Suprapubic skin (tissue), 4 donors: ENCODE results near the gene TTC36. TPM values are rescaled to one million over a fixed set of nuclear protein-coding genes. Genes with fewer than 3 reads are reported as not detected.
A peak's percentile ranks its signal among the peaks of the same experiment; 100 is the strongest.

Experiments
- DNase-seq, 2 donors: peaks; one replicate each; pipeline ENCODE4 v3.0.0-alpha.2; 2019; ENCODE audit warnings: low spot score in 2 of 2
- H3K27ac ChIP-seq: fragments of 200-600 bp; sonication (generic); one replicate; pipeline ENCODE4 v1.5.1; 2019
- H3K27me3 ChIP-seq: fragments of 200-600 bp; sonication (generic); one replicate; pipeline ENCODE4 v1.5.1; 2019
- H3K36me3 ChIP-seq: fragments of 200-600 bp; sonication (generic); one replicate; pipeline ENCODE4 v1.5.1; 2019
- H3K4me1 ChIP-seq: fragments of 200-600 bp; sonication (generic); one replicate; pipeline ENCODE4 v1.5.1; 2019
- H3K4me3 ChIP-seq: fragments of 200-600 bp; sonication (generic); one replicate; pipeline ENCODE4 v1.5.1; 2019; ENCODE audit warnings: mild to moderate bottlenecking
- H3K9me3 ChIP-seq: fragments of 200-600 bp; sonication (generic); one replicate; pipeline ENCODE4 v1.5.1; 2019
- EP300 ChIP-seq: sonication (generic); formaldehyde crosslinking; IDR thresholded peaks from one replicate; pipeline ENCODE4 v1.6.1; 2017; ENCODE audit warnings: antibody characterized with exemption
- POLR2A ChIP-seq, 2 donors: fragments of 450-650 bp; IDR thresholded peaks; one replicate each; pipeline ENCODE4 v1.6.1; 2017; ENCODE audit warnings: antibody characterized with exemption in 2 of 2, mild to moderate bottlenecking in 2 of 2, moderate library complexity in 2 of 2
- POLR2AphosphoS5 ChIP-seq, 3 donors: sonication (generic); formaldehyde crosslinking; IDR thresholded peaks; one replicate each; pipeline ENCODE4 v1.6.1; 2017; ENCODE audit warnings: antibody characterized with exemption in 3 of 3
- WGBS: methylation state at CpG from one replicate; pipeline ENCODE4 v1.1.5; 2018; 5-methylcytosine and 5-hydroxymethylcytosine counted together
- total RNA-seq, 4 donors: library from RNA; depleted of rRNA; stranded (reverse); fragments of >200 nt; gene quantifications; one replicate each; pipeline ENCODE4 v1.1.0, GENCODE V29; 2016
- TF ChIP-seq, protein P1 (sequence below), 2 donors: fragments of 200-600 bp in 1 of 2; fragments of 450-650 bp in 1 of 2; sonication (generic) in 1 of 2; IDR thresholded peaks; one replicate each; pipeline ENCODE4 v1.5.1; 2016 to 2019; ENCODE audit warnings: antibody characterized with exemption in 2 of 2, mild to moderate bottlenecking in 1 of 2, moderate library complexity in 1 of 2

The TTC36 gene
- total RNA-seq, 4 donors from 2014 or later, result 3.0 TPM; not detected in 3

DNA sequence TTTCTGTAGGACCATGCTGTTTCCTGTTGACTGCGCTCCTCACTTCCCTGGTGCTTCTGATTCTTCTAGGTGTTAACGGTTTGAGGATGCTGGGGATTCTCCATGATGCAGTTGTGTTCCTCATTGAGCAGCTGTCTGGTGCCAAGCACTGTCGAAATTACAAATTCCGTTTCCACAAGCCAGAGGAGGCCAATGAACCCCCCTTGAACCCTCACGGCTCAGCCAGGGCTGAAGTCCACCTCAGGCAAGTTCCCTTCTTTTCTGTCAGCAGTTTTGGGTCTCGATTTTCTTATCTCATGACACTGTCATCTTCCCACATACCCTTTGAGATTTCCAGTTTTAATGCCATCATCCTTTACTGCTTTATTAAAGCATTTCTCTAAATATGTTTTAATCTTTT, 7.7 kb upstream of the TTC36 start:
- DNase-seq, result no peak

DNA sequence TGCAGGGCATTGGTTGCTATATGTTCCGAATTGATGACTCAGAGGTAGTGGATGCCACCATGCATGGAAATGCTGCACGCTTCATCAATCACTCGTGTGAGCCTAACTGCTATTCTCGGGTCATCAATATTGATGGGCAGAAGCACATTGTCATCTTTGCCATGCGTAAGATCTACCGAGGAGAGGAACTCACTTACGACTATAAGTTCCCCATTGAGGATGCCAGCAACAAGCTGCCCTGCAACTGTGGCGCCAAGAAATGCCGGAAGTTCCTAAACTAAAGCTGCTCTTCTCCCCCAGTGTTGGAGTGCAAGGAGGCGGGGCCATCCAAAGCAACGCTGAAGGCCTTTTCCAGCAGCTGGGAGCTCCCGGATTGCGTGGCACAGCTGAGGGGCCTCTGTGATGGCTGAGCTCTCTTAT, 5.4 kb upstream of the TTC36 start:
- TF ChIP-seq POLR2AphosphoS5 (IDR thresholded peaks at IDR 0.05) (no peak), EP300 (no peak), POLR2A (IDR thresholded peaks at IDR 0.05) (no peak)
- TF ChIP-seq, protein P1, sequence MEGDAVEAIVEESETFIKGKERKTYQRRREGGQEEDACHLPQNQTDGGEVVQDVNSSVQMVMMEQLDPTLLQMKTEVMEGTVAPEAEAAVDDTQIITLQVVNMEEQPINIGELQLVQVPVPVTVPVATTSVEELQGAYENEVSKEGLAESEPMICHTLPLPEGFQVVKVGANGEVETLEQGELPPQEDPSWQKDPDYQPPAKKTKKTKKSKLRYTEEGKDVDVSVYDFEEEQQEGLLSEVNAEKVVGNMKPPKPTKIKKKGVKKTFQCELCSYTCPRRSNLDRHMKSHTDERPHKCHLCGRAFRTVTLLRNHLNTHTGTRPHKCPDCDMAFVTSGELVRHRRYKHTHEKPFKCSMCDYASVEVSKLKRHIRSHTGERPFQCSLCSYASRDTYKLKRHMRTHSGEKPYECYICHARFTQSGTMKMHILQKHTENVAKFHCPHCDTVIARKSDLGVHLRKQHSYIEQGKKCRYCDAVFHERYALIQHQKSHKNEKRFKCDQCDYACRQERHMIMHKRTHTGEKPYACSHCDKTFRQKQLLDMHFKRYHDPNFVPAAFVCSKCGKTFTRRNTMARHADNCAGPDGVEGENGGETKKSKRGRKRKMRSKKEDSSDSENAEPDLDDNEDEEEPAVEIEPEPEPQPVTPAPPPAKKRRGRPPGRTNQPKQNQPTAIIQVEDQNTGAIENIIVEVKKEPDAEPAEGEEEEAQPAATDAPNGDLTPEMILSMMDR (IDR thresholded peaks at IDR 0.05), result no peak
- H3K4me3 ChIP-seq, result no peak overlapping the region
- H3K27ac ChIP-seq, result no peak overlapping the region
- no peaks in the 10 kb centered on the region for H3K27me3 ChIP-seq
- no peak for DNase-seq
- H3K9me3 ChIP-seq, result no peaks in the 10 kb centered on the region
- peaks cover 66% of the 10 kb centered on the region for H3K36me3 ChIP-seq
- peaks cover 13% of the 10 kb centered on the region for H3K4me1 ChIP-seq
- 72% methylated on average over 13 of the region's 13 CpGs for WGBS

More for the DNA sequence above, 7.7 kb upstream of the TTC36 start:
- no peaks in the 10 kb centered on the region for H3K27me3 ChIP-seq
- no peak overlapping the region for H3K4me3 ChIP-seq
- peaks cover 8% of the 10 kb centered on the region for H3K4me1 ChIP-seq
- 88% methylated on average over 6 of the region's 6 CpGs for WGBS
- TF ChIP-seq, protein P1 (IDR thresholded peaks at IDR 0.05), result no peak
- no peak for TF ChIP-seq EP300
- TF ChIP-seq POLR2AphosphoS5 (IDR thresholded peaks at IDR 0.05), result no peak
- no peak for TF ChIP-seq POLR2A (IDR thresholded peaks at IDR 0.05)
- H3K36me3 ChIP-seq, result peaks cover 84% of the 10 kb centered on the region
- no peaks in the 10 kb centered on the region for H3K9me3 ChIP-seq
- no peak overlapping the region for H3K27ac ChIP-seq

GRCh38 chr11:118522571-118523072, 4.7 kb upstream of the TTC36 start:
- no peak for TF ChIP-seq POLR2A (IDR thresholded peaks at IDR 0.05)
- TF ChIP-seq, protein P1 (IDR thresholded peaks at IDR 0.05), result peak in 1 of 2 donors; percentile 11
- H3K4me3 ChIP-seq, result no peak overlapping the region
- no peak for DNase-seq
- H3K4me1 ChIP-seq, result peaks cover 14% of the 10 kb centered on the region
- H3K9me3 ChIP-seq, result no peaks in the 10 kb centered on the region
- 42% methylated on average over 6 of the region's 6 CpGs for WGBS
- H3K27me3 ChIP-seq, result no peaks in the 10 kb centered on the region
- H3K27ac ChIP-seq, result no peak overlapping the region
- H3K36me3 ChIP-seq, result peaks cover 60% of the 10 kb centered on the region

DNA sequence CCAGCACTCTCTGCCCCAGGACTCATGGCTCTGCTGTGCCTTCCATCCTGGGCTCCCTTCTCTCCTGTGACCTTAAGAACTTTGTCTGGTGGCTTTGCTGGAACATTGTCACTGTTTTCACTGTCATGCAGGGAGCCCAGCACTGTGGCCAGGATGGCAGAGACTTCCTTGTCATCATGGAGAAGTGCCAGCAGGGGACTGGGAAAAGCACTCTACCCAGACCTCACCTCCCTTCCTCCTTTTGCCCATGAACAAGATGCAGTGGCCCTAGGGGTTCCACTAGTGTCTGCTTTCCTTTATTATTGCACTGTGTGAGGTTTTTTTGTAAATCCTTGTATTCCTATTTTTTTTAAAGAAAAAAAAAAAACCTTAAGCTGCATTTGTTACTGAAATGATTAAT, 2.9 kb upstream of the TTC36 start:
- Histone ChIP-seq H3K27me3 (no peaks in the 10 kb centered on the region), H3K27ac (no peak overlapping the region)

DNA sequence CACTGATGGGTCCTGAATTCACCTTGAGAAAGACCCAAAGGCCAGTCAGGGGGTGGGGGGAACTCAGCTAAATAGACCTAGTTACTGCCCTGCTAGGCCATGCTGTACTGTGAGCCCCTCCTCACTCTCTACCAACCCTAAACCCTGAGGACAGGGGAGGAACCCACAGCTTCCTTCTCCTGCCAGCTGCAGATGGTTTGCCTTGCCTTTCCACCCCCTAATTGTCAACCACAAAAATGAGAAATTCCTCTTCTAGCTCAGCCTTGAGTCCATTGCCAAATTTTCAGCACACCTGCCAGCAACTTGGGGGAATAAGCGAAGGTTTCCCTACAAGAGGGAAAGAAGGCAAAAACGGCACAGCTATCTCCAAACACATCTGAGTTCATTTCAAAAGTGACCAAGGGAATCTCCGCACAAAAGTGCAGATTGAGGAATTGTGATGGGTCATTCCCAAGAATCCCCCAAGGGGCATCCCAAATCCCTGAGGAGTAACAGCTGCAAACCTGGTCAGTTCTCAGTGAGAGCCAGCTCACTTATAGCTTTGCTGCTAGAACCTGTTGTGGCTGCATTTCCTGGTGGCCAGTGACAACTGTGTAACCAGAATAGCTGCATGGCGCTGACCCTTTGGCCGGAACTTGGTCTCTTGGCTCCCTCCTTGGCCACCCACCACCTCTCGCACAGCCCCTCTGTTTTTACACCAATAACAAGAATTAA, 2.4 kb upstream of the TTC36 start:
- no peak for TF ChIP-seq POLR2AphosphoS5 (IDR thresholded peaks at IDR 0.05)
- no peak for TF ChIP-seq EP300
- TF ChIP-seq, protein P1 (IDR thresholded peaks at IDR 0.05), result no peak
- no peak for TF ChIP-seq POLR2A (IDR thresholded peaks at IDR 0.05)
- H3K36me3 ChIP-seq, result peaks cover 47% of the 10 kb centered on the region
- H3K27me3 ChIP-seq, result no peaks in the 10 kb centered on the region

More for the DNA sequence above, 2.9 kb upstream of the TTC36 start:
- Histone ChIP-seq H3K36me3 (peaks cover 53% of the 10 kb centered on the region), H3K9me3 (no peaks in the 10 kb centered on the region), H3K4me3 (no peak overlapping the region), H3K4me1 (peaks cover 20% of the 10 kb centered on the region)
- no peak for DNase-seq
- TF ChIP-seq POLR2AphosphoS5 (IDR thresholded peaks at IDR 0.05) (no peak), POLR2A (IDR thresholded peaks at IDR 0.05) (no peak), EP300 (no peak)
- TF ChIP-seq, protein P1 (IDR thresholded peaks at IDR 0.05), result no peak

More for the DNA sequence above, 2.4 kb upstream of the TTC36 start:
- Histone ChIP-seq H3K27ac (no peak overlapping the region), H3K4me1 (peaks cover 26% of the 10 kb centered on the region), H3K9me3 (no peaks in the 10 kb centered on the region), H3K4me3 (no peak overlapping the region)
- WGBS, result 76% methylated on average over 6 of the region's 6 CpGs
- DNase-seq, result no peak
